ENCODE measurements around the gene BUD31.
"Not testable (repeated sequence)": the region's sequence is repeated elsewhere in the genome, so short reads cannot be mapped to it uniquely, and the experiment has no call there.

The BUD31 gene

GRCh38 chr7:99380823-99381663, 27.7 kb upstream of the BUD31 start:
- no peak for FAIRE-seq

- FAIRE-seq = no peak
Observed at GRCh38 chr7:99381664-99382075, 27.1 kb upstream of the BUD31 start.

- no peak for FAIRE-seq
Observed at GRCh38 chr7:99383203-99383602, 25.6 kb upstream of the BUD31 start.

- FAIRE-seq = no peak
Observed at GRCh38 chr7:99383791-99384370, 24.9 kb upstream of the BUD31 start.

- FAIRE-seq = no peak
Observed at GRCh38 chr7:99384523-99384922, 24.2 kb upstream of the BUD31 start.

- FAIRE-seq = no peak
Observed at GRCh38 chr7:99385564-99385963, 23.2 kb upstream of the BUD31 start.

- no peak for FAIRE-seq
Observed at GRCh38 chr7:99386584-99387238, 22.1 kb upstream of the BUD31 start.

- FAIRE-seq = not testable (repeated sequence)
Observed at GRCh38 chr7:99387239-99387635, 21.5 kb upstream of the BUD31 start.

GRCh38 chr7:99387912-99388311, 20.9 kb upstream of the BUD31 start:
- no peak for FAIRE-seq

- no peak for FAIRE-seq
Observed at GRCh38 chr7:99389772-99390171, 19.0 kb upstream of the BUD31 start.

- no peak for FAIRE-seq
Observed at GRCh38 chr7:99390941-99391602, 17.7 kb upstream of the BUD31 start.

- no peak for FAIRE-seq
Observed at GRCh38 chr7:99392046-99392445, 16.7 kb upstream of the BUD31 start.

- FAIRE-seq = no peak
Observed at GRCh38 chr7:99392659-99393354, 16.0 kb upstream of the BUD31 start.

GRCh38 chr7:99393355-99394187, 15.2 kb upstream of the BUD31 start:
- no peak for FAIRE-seq

GRCh38 chr7:99394188-99394502, 14.6 kb upstream of the BUD31 start:
- FAIRE-seq = no peak

- no peak for FAIRE-seq
Observed at GRCh38 chr7:99395616-99396327, 13.0 kb upstream of the BUD31 start.

GRCh38 chr7:99396418-99397296, 12.1 kb upstream of the BUD31 start:
- no peak for FAIRE-seq

GRCh38 chr7:99397297-99397983, 11.3 kb upstream of the BUD31 start:
- no peak for FAIRE-seq

- FAIRE-seq = no peak
Observed at GRCh38 chr7:99398891-99399445, 9.8 kb upstream of the BUD31 start.

All from islet of Langerhans (tissue), 1 donor.